ENCODE data around the gene NFATC1.

Gene NFATC1

GRCh38 chr18:79574938-79575525 is 179.3 kb downstream of the NFATC1 start:
- in situ Hi-C loops (cut with HindIII; ENCODE audit: low sequenced_read_pairs), result no loop called here
- DNase-seq (ENCODE audit: low read depth), result no peak
- no peak overlapping the region for H3K4me3 ChIP-seq (ENCODE audit: low read depth, low read length)
- no peak for TF ChIP-seq CTCF (IDR thresholded peaks at IDR 0.05; ENCODE audit: low read depth, low read length, missing control alignments)

DNA sequence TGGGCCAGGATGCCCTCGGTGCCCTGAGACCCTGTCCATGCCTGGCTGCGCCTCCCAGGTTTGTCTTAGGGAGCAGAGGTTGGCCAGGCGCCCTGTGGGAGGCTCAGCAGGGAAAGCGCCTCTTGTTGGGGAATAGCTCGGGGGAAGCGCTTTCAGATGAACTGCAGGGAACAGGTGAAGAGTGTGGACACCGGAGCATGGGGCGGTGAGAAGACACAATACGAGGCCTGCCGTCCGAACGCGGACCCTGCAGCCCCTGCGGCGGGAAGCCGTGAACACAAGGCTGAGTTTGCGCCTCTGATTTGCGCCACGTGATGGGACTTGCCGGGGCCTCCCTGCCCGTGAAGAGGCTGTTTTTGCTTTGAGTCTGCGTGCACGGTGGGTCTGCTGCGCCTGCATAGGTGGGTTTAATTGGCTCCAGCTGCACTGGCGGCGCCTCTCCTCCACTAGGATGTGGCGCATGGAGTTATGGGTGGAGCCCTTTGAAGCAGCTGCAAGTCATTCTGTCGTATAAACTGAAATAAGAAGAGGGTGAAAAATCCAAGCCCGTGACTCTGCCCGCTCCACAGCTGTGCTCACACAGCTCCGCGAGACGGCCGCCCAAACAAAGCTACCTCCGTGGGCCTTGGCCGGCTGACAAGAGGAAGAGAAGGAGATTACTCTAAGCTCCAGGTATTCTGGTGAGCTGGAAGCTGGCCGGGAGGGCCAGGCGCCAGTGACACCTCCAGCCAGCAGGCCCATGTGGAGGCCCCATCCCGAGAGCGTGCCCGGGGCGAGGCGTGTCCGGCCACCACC is 180.4 kb downstream of the NFATC1 start:
- no peak overlapping the region for H3K4me3 ChIP-seq (ENCODE audit: low read depth, low read length)
- no peak for TF ChIP-seq CTCF (IDR thresholded peaks at IDR 0.05; ENCODE audit: low read depth, low read length, missing control alignments)
- DNase-seq (ENCODE audit: low read depth), result no peak
- in situ Hi-C loops (cut with HindIII; ENCODE audit: low sequenced_read_pairs), result no loop called here

DNA sequence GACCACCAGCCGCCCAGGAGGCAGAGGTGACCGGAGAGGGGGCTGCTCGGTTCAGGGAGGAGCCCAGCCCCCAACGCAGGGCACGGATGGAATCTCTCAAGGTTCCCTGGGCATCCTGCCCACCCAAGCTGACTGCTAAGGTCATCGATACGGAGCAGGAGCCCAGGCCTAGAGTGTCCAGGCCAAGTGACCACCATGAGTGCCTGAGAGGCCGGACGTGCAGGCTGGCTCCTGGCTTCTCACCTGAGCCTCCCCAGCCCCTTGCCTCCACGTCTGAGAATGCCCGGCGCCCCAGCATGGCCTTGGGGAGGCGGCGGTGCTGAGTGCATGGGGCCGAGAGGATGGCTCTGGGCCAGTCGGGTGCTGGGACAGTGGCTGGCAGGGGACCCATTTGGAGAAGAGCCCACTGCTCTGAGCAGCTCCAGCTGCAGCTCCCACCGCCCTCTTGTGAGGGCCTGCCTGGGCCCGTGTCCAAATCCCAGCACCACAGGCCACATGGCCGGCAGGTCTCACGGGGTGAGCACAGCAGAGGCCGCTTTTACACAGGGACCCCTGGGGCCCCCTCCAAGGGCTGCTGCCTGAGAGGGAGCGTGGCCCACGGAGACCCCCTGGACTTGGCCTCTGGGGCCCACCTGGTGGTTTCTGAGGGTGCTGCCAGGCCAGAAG is 181.1 kb downstream of the NFATC1 start:
- DNase-seq (ENCODE audit: low read depth), result no peak
- in situ Hi-C loops (cut with HindIII; ENCODE audit: low sequenced_read_pairs), result no loop called here
- no peak overlapping the region for H3K4me3 ChIP-seq (ENCODE audit: low read depth, low read length)

GRCh38 chr18:79577451-79578395 is 182.0 kb downstream of the NFATC1 start:
- no peak for DNase-seq (ENCODE audit: low read depth)
- TF ChIP-seq CTCF (IDR thresholded peaks at IDR 0.05; ENCODE audit: low read depth, low read length, missing control alignments), result no peak
- in situ Hi-C loops (cut with HindIII; ENCODE audit: low sequenced_read_pairs), result no loop called here
- H3K4me3 ChIP-seq (ENCODE audit: low read depth, low read length), result no peak overlapping the region

More for the DNA sequence above, 181.1 kb downstream of the NFATC1 start:
- no peak for TF ChIP-seq CTCF (IDR thresholded peaks at IDR 0.05; ENCODE audit: low read depth, low read length, missing control alignments)

DNA sequence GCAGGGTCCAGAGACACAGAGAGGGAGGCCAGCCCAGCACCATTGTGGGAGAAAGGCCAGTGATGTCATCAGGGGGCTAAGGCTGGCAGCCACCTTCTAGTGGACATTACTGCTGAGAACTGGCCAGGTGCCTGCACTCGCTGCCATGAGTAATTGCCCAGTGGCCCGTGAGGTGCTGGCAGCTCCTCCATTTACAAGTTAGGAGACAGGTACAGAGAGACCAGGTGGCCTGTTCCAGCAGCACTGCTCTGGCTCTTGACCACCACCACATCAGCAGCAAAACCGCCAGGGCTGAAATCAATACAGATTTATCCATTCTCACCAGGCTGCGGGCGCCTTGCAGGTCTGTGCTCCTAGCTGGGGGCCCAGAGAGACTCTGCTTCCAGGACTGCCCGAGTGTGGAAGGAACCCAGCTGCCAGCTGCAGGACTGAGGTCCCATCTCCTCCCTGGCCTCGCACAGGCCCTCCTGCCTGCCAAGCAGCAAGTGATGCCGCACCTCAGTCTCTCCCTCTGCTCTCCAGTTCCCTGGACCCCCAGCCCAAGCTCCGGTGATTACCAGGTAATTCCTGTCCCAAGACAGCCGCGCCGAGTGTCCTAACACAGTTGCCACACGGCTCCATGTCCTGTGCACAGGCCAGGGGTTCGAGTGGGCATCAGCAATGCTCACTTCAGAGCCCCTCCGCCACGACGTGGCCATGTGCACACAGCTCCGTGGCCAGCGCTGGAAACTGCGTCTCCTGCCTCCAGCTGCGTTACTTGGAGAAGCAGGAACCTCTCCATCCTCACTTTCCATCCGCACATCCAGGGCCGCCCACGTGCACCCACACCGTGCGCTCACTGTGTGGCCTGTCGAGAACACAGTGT is 182.9 kb downstream of the NFATC1 start:
- in situ Hi-C loops (cut with HindIII; ENCODE audit: low sequenced_read_pairs), result no loop called here
- H3K4me3 ChIP-seq (ENCODE audit: low read depth, low read length), result no peak overlapping the region
- no peak for TF ChIP-seq CTCF (IDR thresholded peaks at IDR 0.05; ENCODE audit: low read depth, low read length, missing control alignments)
- no peak for DNase-seq (ENCODE audit: low read depth)

Data from astrocyte of the cerebellum (primary cell).